ENCODE data around the gene FNDC3A.

GRCh38 chr13:49190901-49191300, 215.2 kb downstream of the FNDC3A start:
- TF ChIP-seq, protein P1, sequence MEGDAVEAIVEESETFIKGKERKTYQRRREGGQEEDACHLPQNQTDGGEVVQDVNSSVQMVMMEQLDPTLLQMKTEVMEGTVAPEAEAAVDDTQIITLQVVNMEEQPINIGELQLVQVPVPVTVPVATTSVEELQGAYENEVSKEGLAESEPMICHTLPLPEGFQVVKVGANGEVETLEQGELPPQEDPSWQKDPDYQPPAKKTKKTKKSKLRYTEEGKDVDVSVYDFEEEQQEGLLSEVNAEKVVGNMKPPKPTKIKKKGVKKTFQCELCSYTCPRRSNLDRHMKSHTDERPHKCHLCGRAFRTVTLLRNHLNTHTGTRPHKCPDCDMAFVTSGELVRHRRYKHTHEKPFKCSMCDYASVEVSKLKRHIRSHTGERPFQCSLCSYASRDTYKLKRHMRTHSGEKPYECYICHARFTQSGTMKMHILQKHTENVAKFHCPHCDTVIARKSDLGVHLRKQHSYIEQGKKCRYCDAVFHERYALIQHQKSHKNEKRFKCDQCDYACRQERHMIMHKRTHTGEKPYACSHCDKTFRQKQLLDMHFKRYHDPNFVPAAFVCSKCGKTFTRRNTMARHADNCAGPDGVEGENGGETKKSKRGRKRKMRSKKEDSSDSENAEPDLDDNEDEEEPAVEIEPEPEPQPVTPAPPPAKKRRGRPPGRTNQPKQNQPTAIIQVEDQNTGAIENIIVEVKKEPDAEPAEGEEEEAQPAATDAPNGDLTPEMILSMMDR (IDR thresholded peaks at IDR 0.05 in 2 of 3, conservative IDR thresholded peaks at IDR 0.05 in 1 of 3; ENCODE audit: insufficient read depth in 2 of 3, low read depth in 1 of 3, low read length in 3 of 3), result no peak
- TF ChIP-seq, protein P2, sequence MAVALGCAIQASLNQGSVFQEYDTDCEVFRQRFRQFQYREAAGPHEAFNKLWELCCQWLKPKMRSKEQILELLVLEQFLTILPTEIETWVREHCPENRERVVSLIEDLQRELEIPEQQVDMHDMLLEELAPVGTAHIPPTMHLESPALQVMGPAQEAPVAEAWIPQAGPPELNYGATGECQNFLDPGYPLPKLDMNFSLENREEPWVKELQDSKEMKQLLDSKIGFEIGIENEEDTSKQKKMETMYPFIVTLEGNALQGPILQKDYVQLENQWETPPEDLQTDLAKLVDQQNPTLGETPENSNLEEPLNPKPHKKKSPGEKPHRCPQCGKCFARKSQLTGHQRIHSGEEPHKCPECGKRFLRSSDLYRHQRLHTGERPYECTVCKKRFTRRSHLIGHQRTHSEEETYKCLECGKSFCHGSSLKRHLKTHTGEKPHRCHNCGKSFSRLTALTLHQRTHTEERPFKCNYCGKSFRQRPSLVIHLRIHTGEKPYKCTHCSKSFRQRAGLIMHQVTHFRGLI (CRISPR knock-in tag; IDR thresholded peaks at IDR 0.05), result no peak
- TF ChIP-seq, protein P3, sequence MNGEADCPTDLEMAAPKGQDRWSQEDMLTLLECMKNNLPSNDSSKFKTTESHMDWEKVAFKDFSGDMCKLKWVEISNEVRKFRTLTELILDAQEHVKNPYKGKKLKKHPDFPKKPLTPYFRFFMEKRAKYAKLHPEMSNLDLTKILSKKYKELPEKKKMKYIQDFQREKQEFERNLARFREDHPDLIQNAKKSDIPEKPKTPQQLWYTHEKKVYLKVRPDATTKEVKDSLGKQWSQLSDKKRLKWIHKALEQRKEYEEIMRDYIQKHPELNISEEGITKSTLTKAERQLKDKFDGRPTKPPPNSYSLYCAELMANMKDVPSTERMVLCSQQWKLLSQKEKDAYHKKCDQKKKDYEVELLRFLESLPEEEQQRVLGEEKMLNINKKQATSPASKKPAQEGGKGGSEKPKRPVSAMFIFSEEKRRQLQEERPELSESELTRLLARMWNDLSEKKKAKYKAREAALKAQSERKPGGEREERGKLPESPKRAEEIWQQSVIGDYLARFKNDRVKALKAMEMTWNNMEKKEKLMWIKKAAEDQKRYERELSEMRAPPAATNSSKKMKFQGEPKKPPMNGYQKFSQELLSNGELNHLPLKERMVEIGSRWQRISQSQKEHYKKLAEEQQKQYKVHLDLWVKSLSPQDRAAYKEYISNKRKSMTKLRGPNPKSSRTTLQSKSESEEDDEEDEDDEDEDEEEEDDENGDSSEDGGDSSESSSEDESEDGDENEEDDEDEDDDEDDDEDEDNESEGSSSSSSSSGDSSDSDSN (IDR thresholded peaks at IDR 0.05; ENCODE audit: borderline replicate concordance in 1 of 2, low read depth in 2 of 2, low read length in 2 of 2), result no peak
- no peak for TF ChIP-seq HMGN3 (IDR thresholded peaks at IDR 0.05; ENCODE audit: borderline replicate concordance, extremely low read depth, insufficient read length, low read depth, low read length)
- no peak for TF ChIP-seq DACH1 (IDR thresholded peaks at IDR 0.05; ENCODE audit: partially characterized antibody)
- no peak for TF ChIP-seq SMAD1 (IDR thresholded peaks at IDR 0.05; ENCODE audit: low read depth, low read length, partially characterized antibody)
- TF ChIP-seq RCOR1 (IDR thresholded peaks at IDR 0.05; ENCODE audit: borderline replicate concordance in 1 of 2, low read depth in 2 of 2, low read length in 2 of 2), result no peak
- no peak for TF ChIP-seq CEBPG (CRISPR knock-in tag; IDR thresholded peaks at IDR 0.05)
- TF ChIP-seq CEBPG (tag; conservative IDR thresholded peaks at IDR 0.05 in 1 of 2, IDR thresholded peaks at IDR 0.05 in 1 of 2), result no peak
- no peak for TF ChIP-seq PTRF (tag; IDR thresholded peaks at IDR 0.05)
- no peak for TF ChIP-seq PTBP1 (IDR thresholded peaks at IDR 0.05; ENCODE audit: low read depth, low read length)
